Activated CD8-positive, alpha-beta memory T cell treated with anti-CD3 and anti-CD28 coated beads, Interleukin-2, amount 50 U/mL, for 1 hour (primary cell): ENCODE results near the gene FCHSD1.
A peak's percentile ranks its signal among the peaks of the same experiment; 100 is the strongest.
"Not testable (repeated sequence)": the region's sequence is repeated elsewhere in the genome, so short reads cannot be mapped to it uniquely, and the experiment has no call there.

Experiments used
- DNase-seq: peaks from one replicate; pipeline ENCODE4 v3.0.0-alpha.2; 2020; ENCODE audit errors: extremely low read depth

Gene FCHSD1

DNA sequence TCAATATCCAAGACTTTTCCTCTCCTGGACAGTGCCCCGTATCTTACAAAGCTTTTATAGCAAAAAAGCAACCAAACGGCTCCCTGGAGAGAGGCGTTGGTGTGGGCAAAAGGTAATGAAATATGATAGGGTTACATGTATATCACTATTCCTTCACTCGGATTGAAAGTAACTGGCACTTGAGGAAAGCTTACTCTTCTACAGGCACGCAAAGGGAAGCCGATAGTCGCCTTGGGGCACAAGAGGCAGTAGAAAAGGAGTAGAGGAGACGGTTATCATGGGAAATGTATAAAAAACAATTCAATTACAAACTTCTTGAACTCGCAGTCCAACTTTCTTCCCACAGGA lies 33.6 kb downstream of the FCHSD1 start:
- DNase-seq, result no peak

GRCh38 chr5:141617128-141617527 lies 34.1 kb downstream of the FCHSD1 start:
- no peak for DNase-seq

GRCh38 chr5:141615991-141616720 lies 35.1 kb downstream of the FCHSD1 start:
- DNase-seq, result no peak

DNA sequence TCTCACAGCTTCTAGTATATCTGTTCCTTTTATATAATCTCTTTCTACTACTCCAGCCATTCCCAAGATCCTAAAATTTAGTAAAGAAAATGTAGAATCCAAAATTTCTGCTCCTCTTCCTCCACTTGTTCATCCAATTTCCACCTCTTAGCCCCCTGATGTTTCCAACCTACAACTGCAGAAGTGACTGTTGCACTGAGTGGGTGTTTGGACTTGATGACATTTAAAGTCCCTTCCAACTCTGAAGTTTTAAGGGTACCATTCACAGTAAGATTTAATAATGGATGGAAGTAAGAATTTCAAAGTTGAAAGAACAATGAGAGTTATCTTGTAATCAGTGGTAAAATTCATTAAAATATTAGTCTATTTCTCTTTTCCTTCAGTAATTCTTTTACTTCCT lies 37.9 kb downstream of the FCHSD1 start:
- no peak for DNase-seq

DNA sequence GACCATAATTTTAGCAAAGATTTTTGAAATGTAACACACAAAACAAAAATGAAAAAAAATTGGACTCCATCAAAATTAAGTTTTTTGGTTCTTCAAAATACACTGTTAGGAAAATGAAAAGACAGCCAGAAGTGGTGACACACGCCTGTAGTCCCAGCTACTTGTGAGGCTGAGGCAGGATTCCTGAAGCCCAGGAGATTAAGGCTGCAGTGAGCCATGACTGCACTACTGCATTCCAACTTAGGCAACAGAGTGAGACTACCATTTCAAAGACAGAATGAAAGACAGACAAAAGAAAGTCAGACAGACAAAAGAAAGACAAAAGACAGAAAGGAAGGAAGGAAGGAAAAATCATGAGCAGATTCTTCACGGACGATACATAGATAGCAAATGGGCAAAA lies 39.9 kb downstream of the FCHSD1 start:
- no peak for DNase-seq

DNA sequence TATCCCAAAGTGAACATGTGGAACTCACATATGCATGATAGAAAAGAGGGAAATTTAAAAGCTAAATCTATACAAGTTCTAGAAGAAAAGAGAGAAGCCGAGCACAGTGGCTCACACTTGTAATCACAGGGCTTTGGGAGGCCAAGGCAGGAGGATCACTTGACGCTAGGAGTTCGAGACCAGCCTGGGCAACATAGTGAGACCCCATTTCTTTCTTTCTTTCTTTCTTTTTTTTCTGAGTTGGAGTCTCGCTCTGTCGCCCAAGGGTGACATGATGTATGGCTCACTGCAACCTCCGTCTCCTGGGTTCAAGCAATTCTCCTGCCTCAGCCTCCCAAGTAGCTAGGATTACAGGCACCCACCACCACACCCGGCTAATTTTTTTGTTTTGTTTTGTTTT lies 41.3 kb downstream of the FCHSD1 start:
- DNase-seq, result not testable (repeated sequence)

- DNase-seq, result no peak
Measured at GRCh38 chr5:141609044-141609443, 42.2 kb downstream of the FCHSD1 start.

DNA sequence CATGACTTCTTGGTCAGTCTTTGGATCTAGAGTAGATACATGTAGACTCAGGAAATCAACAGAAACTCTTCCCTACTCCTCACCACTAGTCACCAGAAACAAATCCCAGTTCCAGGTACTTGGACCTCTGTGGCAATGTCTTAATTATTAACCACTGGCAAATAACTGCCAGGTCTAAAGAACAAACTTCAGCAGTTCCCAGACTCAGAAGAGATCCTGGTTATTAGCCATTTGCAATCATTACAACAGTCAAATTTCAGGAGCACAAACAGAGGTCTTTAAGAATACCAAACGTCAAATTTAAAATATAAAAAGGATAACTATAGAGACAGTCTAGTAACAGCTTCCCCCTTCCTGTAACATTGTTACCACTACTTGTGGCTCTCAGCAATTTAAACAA lies 42.7 kb downstream of the FCHSD1 start:
- DNase-seq, result no peak

GRCh38 chr5:141608046-141608445 lies 43.2 kb downstream of the FCHSD1 start:
- DNase-seq, result no peak

- peak; percentile 52 for DNase-seq
Measured at GRCh38 chr5:141605523-141606277, 45.5 kb downstream of the FCHSD1 start.

DNA sequence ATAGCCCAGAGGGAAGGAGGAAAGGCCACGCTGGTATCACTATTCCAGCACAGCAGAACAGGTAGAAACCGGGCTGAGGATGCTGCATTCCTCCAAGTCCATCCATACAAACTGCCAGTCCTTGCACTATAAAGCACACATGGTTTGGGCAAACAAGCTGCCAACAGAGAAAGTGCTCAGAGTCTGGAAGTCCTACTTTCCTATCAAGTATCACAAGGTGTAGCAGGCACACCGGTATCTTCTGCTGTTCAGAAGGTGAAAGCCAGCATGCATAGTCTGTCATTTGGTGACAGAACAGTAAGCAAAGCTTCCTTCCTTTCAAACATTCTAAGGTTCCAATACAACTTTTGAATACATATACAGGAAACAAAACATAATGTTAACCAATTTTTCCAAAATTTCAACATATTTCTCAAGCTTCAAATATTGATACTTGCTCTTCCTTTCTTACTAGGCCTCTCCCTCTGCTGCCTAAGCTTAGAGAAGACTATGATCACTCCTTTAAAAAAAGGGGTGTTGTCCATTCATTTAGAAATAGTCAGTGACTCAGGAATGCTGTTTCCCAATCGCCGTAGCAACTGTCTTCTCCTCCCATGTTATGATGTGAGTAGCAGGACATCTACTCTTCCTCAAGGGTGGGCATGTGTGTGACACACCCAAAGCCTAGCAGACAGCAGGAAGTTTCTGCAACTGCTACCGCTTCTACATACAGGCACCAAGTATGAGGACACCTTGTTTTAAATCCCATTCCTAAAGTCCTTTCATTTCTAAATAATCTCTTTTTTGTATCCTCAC lies 47.1 kb downstream of the FCHSD1 start:
- DNase-seq, result no peak

- DNase-seq, result no peak
Measured at GRCh38 chr5:141602606-141603005, 48.6 kb downstream of the FCHSD1 start.

- no peak for DNase-seq
Measured at GRCh38 chr5:141598391-141599345, 52.5 kb downstream of the FCHSD1 start.

GRCh38 chr5:141597814-141598213 lies 53.4 kb downstream of the FCHSD1 start:
- DNase-seq, result no peak

GRCh38 chr5:141597394-141597793 lies 53.8 kb downstream of the FCHSD1 start:
- DNase-seq, result no peak

GRCh38 chr5:141596867-141597266 lies 54.4 kb downstream of the FCHSD1 start:
- DNase-seq, result no peak

DNA sequence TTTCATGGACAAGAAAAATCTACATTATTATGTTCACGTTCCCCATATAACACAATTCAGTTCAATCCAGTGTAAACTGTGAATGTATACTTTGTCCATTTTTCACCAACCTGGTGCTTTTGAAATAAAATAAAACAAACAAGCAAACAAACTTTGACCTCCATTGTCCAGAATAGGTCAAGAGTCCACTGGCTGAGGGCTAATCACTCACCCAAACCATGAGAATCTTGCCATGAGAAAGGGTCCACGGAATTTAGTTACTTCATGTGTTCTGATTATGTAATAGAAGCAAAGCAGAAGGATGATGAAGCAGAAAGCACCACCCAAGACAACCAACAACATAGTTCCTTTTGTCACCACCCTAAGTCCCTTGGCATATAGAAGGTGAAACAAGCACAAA lies 61.1 kb downstream of the FCHSD1 start:
- DNase-seq, result no peak
